ENCODE data around the gene KLK12. TPM values are rescaled to one million over a fixed set of nuclear protein-coding genes. Genes with fewer than 3 reads are reported as not detected.

The KLK12 gene
- total RNA-seq, 1 experiment from 2014 or later: not detected

DNA sequence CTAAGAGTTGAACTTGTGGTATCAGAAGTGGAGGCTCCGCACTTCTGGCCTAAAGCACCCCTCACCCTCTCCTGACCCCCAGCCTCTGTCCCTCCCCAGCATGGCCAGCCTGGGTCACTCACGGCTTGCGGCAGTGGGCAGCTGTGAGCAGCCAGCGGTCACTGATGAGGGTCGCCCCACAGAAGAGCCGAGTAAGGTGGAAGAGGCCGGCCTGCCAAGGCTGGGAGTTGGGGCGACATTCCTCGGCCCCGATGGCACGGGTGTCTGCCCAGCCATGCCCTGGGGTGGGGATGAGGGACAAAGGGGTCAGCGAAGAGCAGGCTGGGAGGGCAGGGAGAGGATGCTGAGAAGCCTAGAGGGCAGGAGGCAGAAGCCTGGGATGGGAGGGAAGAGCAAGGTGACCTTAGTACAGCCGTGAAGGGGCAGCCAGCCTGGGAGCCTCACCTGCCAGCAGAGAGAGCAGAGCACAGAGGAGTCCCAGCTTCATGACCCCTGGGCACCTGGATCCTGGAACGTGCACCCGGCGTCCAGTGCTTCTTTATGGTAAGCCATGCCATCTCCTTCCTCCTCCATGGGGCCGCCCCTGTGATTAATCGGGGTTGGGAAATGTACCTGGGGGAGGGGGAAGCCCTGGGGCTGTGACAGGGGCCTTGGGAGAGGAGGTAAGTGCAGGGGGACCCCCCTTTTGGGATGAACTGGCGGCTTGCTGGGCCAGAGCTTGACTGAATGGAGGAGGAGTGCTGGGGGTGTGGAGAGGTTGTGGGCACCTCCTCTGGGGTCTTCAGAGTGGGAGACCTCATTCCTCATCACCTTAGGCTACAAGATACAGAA, 25.5 kb downstream of the KLK12 start:
- Histone ChIP-seq H3K4me1 (no peaks in the 10 kb centered on the region), H3K9me3 (no peaks in the 10 kb centered on the region), H3K4me3 (ENCODE audit: low read depth, low read length) (no peak overlapping the region), H3K36me3 (ENCODE audit: control insufficient read depth, insufficient read depth, low read length) (no peaks in the 10 kb centered on the region), H3K27me3 (replicated peaks; ENCODE audit: control insufficient read depth, insufficient read depth, low read length) (no peaks in the 10 kb centered on the region; the same call in 1 of the 2 replicates)
- ChIA-PET CTCF (no interaction called here), POLR2A (no interaction called here)
- Mint-ChIP-seq H3K27ac (ENCODE audit: unreplicated experiment) (no peak overlapping the region), H3K4me3 (ENCODE audit: unreplicated experiment) (no peak overlapping the region), H3K36me3 (ENCODE audit: insufficient read depth, unreplicated experiment) (no peaks in the 10 kb centered on the region), H3K27me3 (ENCODE audit: insufficient read depth, unreplicated experiment) (peaks cover 28% of the 10 kb centered on the region), H3K4me1 (ENCODE audit: low read depth, unreplicated experiment) (no peaks in the 10 kb centered on the region), H3K9me3 (ENCODE audit: unreplicated experiment) (no peaks in the 10 kb centered on the region)
- intact Hi-C loops (cut with micrococcal nuclease; ENCODE audit: unreplicated experiment): no loop called here
- no TSS peak for BruUV-seq (replicated peaks)
- no peak for DNase-seq
- TF ChIP-seq, protein P1, sequence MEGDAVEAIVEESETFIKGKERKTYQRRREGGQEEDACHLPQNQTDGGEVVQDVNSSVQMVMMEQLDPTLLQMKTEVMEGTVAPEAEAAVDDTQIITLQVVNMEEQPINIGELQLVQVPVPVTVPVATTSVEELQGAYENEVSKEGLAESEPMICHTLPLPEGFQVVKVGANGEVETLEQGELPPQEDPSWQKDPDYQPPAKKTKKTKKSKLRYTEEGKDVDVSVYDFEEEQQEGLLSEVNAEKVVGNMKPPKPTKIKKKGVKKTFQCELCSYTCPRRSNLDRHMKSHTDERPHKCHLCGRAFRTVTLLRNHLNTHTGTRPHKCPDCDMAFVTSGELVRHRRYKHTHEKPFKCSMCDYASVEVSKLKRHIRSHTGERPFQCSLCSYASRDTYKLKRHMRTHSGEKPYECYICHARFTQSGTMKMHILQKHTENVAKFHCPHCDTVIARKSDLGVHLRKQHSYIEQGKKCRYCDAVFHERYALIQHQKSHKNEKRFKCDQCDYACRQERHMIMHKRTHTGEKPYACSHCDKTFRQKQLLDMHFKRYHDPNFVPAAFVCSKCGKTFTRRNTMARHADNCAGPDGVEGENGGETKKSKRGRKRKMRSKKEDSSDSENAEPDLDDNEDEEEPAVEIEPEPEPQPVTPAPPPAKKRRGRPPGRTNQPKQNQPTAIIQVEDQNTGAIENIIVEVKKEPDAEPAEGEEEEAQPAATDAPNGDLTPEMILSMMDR (IDR thresholded peaks at IDR 0.05; ENCODE audit: insufficient read depth in 1 of 2, low read depth in 1 of 2, low read length in 1 of 2, severe bottlenecking in 1 of 2, unreplicated experiment in 1 of 2): no peak

DNA sequence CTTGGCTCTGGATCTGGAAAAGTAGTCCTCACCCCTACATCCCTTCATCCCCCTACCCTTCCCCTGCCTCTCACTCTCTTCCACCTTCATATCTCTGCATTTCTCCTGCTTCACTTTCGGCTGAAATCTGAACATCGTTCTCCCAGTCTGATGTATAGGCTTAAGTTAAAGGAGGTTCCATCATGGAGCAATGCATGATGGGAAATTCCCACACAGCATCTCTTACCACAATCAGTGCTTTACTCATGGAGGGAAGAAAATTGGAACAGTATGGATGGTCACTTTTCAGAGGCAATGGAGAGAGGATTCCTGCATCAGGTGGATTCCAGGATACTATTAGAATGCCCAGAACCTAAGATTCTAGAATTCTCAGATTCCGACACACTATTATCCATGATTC, 27.3 kb downstream of the KLK12 start:
- intact Hi-C loops (cut with micrococcal nuclease; ENCODE audit: unreplicated experiment): no loop called here
- Mint-ChIP-seq H3K4me1 (ENCODE audit: low read depth, unreplicated experiment) (no peaks in the 10 kb centered on the region), H3K27me3 (ENCODE audit: insufficient read depth, unreplicated experiment) (peaks cover 27% of the 10 kb centered on the region), H3K36me3 (ENCODE audit: insufficient read depth, unreplicated experiment) (no peaks in the 10 kb centered on the region), H3K9me3 (ENCODE audit: unreplicated experiment) (no peaks in the 10 kb centered on the region), H3K4me3 (ENCODE audit: unreplicated experiment) (no peak overlapping the region), H3K27ac (ENCODE audit: unreplicated experiment) (no peak overlapping the region)
- TF ChIP-seq, protein P1 (IDR thresholded peaks at IDR 0.05; ENCODE audit: insufficient read depth in 1 of 2, low read depth in 1 of 2, low read length in 1 of 2, severe bottlenecking in 1 of 2, unreplicated experiment in 1 of 2): no peak
- no peak overlapping the region for H3K4me3 ChIP-seq (ENCODE audit: low read depth, low read length)
- no peaks in the 10 kb centered on the region for H3K9me3 ChIP-seq
- H3K27me3 ChIP-seq (replicated peaks; ENCODE audit: control insufficient read depth, insufficient read depth, low read length): no peaks in the 10 kb centered on the region; the same call in 1 of the 2 replicates
- BruUV-seq (replicated peaks): no TSS peak
- no peaks in the 10 kb centered on the region for H3K4me1 ChIP-seq
- ChIA-PET POLR2A (no interaction called here), CTCF (no interaction called here)
- no peak for DNase-seq
- H3K36me3 ChIP-seq (ENCODE audit: control insufficient read depth, insufficient read depth, low read length): no peaks in the 10 kb centered on the region

GRCh38 chr19:51006406-51006805, 28.4 kb downstream of the KLK12 start:
- Histone ChIP-seq H3K4me3 (ENCODE audit: low read depth, low read length) (no peak overlapping the region), H3K4me1 (no peaks in the 10 kb centered on the region), H3K27me3 (replicated peaks; ENCODE audit: control insufficient read depth, insufficient read depth, low read length) (no peaks in the 10 kb centered on the region; the same call in 1 of the 2 replicates), H3K36me3 (ENCODE audit: control insufficient read depth, insufficient read depth, low read length) (no peaks in the 10 kb centered on the region), H3K9me3 (no peaks in the 10 kb centered on the region)
- BruUV-seq (replicated peaks): no TSS peak
- H3K27ac Mint-ChIP-seq (ENCODE audit: unreplicated experiment): no peak overlapping the region
- no peaks in the 10 kb centered on the region for H3K36me3 Mint-ChIP-seq (ENCODE audit: insufficient read depth, unreplicated experiment)
- no peaks in the 10 kb centered on the region for H3K4me1 Mint-ChIP-seq (ENCODE audit: low read depth, unreplicated experiment)
- DNase-seq: no peak
- H3K27me3 Mint-ChIP-seq (ENCODE audit: insufficient read depth, unreplicated experiment): peaks cover 27% of the 10 kb centered on the region
- TF ChIP-seq, protein P1 (IDR thresholded peaks at IDR 0.05; ENCODE audit: insufficient read depth in 1 of 2, low read depth in 1 of 2, low read length in 1 of 2, severe bottlenecking in 1 of 2, unreplicated experiment in 1 of 2): no peak
- H3K9me3 Mint-ChIP-seq (ENCODE audit: unreplicated experiment): no peaks in the 10 kb centered on the region
- intact Hi-C loops (cut with micrococcal nuclease; ENCODE audit: unreplicated experiment): no loop called here
- ChIA-PET CTCF (no interaction called here), POLR2A (no interaction called here)
- no peak overlapping the region for H3K4me3 Mint-ChIP-seq (ENCODE audit: unreplicated experiment)

Data from Caco-2 (cell line).